Aortic smooth muscle cell (primary cell): ENCODE results near the gene LEFTY1. TPM values are rescaled to one million over a fixed set of nuclear protein-coding genes. Genes with fewer than 3 reads are reported as not detected.

Source experiments
- total RNA-seq: library from RNA; depleted of rRNA; stranded (reverse); fragments of >200 nt; gene quantifications from 2 replicates; pipeline ENCODE4 v1.2.3, GENCODE V29; 2014

The LEFTY1 gene, protein sequence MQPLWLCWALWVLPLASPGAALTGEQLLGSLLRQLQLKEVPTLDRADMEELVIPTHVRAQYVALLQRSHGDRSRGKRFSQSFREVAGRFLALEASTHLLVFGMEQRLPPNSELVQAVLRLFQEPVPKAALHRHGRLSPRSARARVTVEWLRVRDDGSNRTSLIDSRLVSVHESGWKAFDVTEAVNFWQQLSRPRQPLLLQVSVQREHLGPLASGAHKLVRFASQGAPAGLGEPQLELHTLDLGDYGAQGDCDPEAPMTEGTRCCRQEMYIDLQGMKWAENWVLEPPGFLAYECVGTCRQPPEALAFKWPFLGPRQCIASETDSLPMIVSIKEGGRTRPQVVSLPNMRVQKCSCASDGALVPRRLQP
- 0.06 TPM in 1 of 2 replicates, not detected in the other for total RNA-seq

DNA sequence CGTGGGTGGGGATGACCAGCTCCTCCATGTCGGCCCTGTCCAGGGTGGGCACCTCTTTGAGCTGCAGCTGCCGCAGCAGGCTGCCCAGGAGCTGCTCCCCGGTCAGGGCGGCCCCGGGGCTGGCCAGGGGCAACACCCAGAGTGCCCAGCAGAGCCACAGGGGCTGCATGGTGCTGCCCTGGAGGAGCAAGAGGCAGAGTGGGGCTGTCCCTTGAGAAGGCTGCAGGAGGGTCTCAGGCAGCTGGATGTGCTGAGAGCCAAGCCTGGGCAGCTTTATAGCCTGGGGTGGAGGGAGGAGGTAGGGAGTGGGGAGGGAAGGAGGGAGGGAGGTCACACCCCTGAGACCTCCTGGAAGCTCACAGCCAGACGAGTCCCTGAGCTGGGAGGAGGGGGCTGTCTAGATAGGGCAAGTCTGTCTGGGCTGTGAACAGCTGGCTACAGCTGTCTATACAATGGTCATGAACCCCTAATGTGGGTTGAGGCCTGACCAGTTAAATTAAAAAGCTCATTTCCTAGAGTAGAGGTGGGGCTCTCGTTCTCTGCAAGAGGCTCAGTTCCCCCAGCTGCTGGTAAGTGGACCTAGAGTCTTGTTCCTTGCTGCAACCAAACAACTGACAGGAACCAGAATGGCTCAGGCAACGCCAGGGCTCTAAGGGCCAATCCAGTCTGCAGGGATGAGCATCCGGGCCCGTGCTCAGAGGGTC lies at the start of gene LEFTY1:
Gene LEFTY1 (minus strand): TSS at position 249 of the 704 bp plus-strand sequence. CDS start 80 bp downstream, at position 169.

GRCh38 chr1:225923692-225924555 lies 35.0 kb upstream of the LEFTY1 start, which contains the start of gene PYCR2:
PYCR2 (minus strand) TSS chr1:225924250; CDS start chr1:225924110, 140 bp downstream.

DNA sequence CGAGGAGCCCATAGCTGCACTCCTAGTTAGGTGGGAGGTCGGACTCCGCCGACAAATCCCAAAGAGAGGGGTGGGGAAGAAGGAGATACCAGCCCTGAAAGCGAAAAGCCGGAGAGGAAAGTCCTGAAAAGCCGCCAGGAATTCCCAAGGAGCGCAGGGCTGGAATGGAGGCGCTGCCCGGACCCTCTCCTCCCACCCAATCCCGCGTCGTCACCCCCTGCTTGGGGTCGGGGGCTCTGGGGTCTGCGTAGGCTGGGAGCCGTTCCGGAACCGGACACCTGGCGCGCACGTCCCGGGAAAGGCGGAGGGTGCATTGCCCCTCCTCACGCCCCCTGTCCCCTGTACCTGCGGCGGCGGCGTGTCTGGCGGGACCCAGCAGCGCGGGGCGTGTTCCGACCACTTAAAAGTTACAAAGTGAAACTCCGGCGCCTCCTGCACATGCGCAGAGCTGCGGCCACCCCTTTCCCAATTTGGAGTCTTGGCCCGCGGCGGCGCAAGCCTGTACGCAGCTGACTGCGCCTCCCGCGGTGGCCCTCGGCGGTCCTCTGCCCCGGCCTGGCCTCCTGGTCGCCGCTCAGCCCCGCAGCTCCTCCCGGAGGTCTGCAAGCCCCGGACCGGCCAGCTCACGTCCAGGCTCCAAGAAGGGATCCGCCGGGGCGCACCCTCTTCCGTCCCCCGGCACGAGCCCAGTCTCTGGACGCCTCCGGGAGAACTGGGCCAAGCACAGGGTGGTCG lies 6.8 kb downstream of the LEFTY1 start, which contains the start of gene TMEM63A:
Gene TMEM63A (minus strand): TSS at position 422 of the 735 bp plus-strand sequence. CDS start 4,800 bp downstream, outside the sequence.

Other genes with a start within 250 kb of the LEFTY1 start
- 247 and 338 TPM in 2 replicates for gene ENAH, start 236.0 kb downstream of the LEFTY1 start, total RNA-seq
- gene SRP9, start 111.3 kb downstream of the LEFTY1 start, total RNA-seq: 201 and 223 TPM in 2 replicates
- 16.6 and 28.0 TPM in 2 replicates for gene EPHX1, start 79.0 kb downstream of the LEFTY1 start, total RNA-seq
- gene TMEM63A, start 6.8 kb downstream of the LEFTY1 start, total RNA-seq: 20.5 and 23.4 TPM in 2 replicates
- 31.9 and 42.1 TPM in 2 replicates for gene PYCR2, start 35.1 kb upstream of the LEFTY1 start, total RNA-seq
- 0.06 TPM in 1 of 2 replicates, not detected in the other for gene LEFTY2, start 52.1 kb upstream of the LEFTY1 start, total RNA-seq
- gene SDE2, start 110.2 kb upstream of the LEFTY1 start, total RNA-seq: 22.3 and 27.1 TPM in 2 replicates
- gene H3-3A, start 173.6 kb upstream of the LEFTY1 start, total RNA-seq: 91.9 and 125 TPM in 2 replicates